ENCODE results near the gene DUSP1.

The DUSP1 gene

GRCh38 chr5:172719211-172719610, 51.8 kb downstream of the DUSP1 start:
- DNase-seq, result no peak

- no peak for DNase-seq
Observed at GRCh38 chr5:172718527-172719114, 52.4 kb downstream of the DUSP1 start.

All from NCI-H1930 (cell line).